Activated gamma-delta T cell treated with Interleukin-2 at 50 U/mL for 16 hours (primary cell): ENCODE data around the gene PKP2.
"Not testable (repeated sequence)": the region's sequence is repeated elsewhere in the genome, so short reads cannot be mapped to it uniquely, and the experiment has no call there.

ENCODE experiments used
- DNase-seq: peaks from one replicate; pipeline ENCODE4 v3.0.0-alpha.2; 2020

Gene PKP2

DNA sequence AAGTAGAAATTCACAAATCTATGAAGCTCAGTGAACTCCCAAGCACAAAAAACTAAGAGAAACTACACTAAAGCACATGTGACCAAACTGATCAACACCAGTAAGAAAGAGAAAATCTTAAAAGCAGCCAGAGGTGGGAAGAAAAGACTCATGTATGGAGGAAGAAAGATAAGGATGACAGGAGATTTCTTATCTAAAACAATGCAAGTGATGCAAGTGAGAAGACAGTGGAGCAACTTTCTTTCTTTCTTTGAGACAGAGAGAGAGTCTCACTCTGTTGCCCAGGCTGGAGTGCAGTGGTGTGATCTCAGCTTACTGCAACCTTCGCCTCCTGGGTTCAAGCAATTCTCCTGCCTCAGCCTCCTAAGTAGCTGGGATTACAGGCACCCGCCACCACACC lies 34.9 kb downstream of the PKP2 start:
- DNase-seq = not testable (repeated sequence)

DNA sequence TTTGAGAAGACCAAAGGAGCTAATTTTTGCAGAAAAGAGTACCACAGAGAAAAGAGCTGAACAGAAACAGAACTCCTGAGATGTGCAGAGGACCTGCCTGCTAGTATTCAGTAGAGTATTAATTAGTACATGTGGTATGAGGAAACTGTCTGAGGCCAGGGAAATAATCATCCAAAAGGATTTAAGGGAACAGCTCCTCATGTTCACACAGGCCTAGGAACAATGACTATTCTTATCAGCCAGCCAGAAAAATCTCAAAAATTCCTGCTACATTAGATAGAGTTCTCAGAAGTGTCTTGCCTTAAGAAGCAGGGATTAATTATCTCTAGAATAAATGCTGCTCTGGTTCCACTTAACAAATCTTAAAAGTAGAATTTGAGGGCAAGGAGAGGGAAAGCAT lies 36.4 kb downstream of the PKP2 start:
- no peak for DNase-seq

DNA sequence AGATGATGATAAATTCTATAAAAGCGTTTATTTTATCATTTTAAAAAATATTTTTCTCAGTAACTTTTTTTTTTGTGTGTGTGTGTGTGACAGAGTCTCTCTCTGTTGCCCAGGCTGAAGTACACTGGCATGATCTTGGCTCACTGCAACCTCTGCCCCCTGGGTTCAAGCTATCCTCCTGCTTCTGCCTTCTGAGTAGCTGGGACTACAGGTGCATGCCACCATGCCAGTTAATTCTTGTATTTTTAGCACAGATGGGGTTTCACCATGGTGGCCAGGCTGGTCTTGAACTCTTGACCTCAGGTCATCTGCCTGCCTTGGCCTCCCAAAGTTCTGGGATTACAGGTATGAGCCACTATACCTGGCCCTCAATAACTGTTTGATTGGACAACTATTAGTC lies 37.2 kb downstream of the PKP2 start:
- DNase-seq = no peak

- DNase-seq = no peak
These were observed 41.9 kb downstream of the PKP2 start for GRCh38 chr12:32854716-32855115.

- DNase-seq = no peak
These were observed 42.5 kb downstream of the PKP2 start for GRCh38 chr12:32854097-32854496.

DNA sequence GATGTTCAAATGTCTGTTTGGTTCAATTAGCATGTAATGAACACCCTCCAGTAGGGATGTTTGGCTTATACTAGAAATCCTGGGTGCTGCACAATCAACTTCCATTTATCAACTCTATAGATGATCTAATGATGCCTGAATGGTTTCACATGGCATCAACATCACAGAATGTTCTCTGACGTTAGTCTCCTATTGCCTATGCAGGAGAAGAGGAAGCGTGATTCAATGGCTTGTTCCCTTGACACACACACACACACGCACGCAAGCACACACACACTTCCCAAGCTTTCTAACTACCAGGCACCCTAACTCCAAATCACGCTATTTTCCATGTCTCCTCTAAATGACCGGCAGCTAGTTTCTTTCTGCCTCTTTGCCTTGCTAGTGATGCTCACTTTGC lies 49.3 kb downstream of the PKP2 start:
- DNase-seq = no peak

DNA sequence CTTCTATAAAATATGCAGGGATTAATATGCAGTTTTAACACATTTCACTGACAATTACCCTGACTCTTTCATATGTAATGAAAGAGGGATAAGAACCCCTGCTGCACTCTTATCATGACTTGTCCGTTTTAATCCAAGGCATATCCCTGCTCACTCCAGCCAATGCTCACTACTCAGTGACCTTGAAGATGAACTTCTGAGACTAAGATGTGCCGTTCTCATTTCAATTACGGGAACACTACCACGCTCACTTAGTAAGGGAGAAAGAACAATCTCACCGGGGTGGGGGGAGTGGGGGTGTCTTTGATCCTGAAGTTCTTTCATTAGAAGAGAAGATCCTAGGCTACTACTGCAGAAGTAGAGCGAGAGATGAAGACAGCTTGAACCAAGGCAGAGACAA lies 50.5 kb downstream of the PKP2 start:
- no peak for DNase-seq

- no peak for DNase-seq
These were observed 53.0 kb downstream of the PKP2 start for GRCh38 chr12:32843528-32844095.

DNA sequence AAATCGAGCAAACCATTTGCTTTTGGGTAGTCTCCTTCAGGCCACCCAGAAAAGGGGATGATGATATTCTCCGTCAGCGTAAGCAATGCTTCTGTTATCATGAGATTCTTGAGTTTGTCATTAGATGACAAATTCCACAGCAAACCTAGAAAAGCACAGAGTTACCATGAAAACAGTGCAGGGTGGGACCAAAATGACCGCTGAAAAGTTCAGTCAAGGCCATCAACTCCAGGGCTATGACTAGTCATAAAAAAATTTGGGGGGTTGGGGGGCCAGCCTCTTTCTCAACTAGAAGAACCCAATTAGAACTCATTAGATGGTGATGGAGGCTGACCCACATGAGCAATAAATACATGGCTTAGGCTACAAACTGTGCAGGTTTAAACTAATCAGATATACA lies 55.5 kb downstream of the PKP2 start:
- no peak for DNase-seq

GRCh38 chr12:32839828-32840227 lies 56.7 kb downstream of the PKP2 start:
- no peak for DNase-seq

GRCh38 chr12:32837974-32838373 lies 58.6 kb downstream of the PKP2 start:
- DNase-seq = no peak

DNA sequence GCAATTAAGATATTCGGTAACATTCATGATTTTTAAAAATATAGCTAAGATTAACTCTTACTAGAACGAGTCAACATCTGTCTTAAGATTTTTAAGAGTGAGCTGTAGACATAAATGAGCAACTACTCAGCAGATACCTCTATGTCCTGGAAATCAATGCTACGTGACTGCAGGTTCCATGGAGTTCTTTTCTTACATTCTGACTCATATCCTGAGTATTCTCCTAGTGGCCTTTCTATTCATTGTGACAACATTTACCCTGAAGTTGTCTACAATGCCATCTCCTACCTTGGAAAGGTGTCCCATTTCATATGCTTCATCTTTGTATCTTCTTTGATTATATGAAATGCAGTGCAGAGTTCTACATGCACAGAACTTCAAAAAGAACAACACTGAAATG lies 59.9 kb downstream of the PKP2 start:
- no peak for DNase-seq

DNA sequence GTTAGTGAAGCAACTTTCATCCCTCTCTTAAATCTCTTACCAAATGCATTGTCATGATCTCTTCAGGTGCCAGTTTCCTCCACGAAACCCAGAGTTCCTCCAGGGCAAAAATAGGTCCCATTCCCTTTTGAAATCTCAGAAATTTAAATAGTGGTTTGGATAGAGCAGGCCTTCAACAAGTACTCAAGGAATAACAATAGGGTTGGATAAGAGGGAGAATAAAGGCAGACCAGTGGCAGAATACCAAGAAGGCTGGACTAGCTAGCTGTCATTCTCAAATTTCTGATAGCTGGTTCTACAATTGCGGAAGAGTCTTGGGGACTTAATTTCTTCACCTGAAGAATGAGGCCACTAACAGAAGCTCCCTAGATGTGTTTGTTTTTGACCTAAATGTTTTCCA lies 62.5 kb downstream of the PKP2 start:
- DNase-seq = no peak

GRCh38 chr12:32828552-32828951 lies 68.0 kb downstream of the PKP2 start:
- DNase-seq = no peak

GRCh38 chr12:32828120-32828519 lies 68.5 kb downstream of the PKP2 start:
- no peak for DNase-seq

DNA sequence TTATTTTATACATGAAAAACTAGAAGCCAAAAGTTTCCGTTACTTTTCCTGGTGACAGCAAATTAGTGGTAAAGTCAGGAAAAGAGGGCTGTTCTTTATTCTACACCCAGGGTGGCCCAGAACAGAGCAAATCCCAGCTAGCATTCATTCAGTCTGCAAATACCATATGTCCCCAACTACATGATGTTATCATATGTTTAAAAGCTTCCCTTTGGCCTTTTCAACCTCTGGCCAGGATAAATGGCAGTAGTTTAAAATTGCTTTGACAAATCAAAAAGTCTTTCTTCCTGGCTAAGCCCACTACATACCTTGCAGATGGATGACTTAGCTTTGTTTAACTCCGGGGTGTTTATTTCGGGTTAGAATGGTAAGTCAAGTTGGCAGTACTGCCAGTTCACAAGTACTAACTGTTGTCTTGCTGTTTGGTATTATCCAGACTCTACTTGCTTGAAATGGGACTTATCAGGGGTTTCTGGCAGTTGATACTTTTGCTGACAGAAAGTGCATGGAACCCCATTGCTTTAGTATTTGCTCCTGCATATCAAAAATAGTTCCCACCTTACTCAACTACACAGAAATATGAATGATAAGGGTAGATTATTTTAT lies 69.7 kb downstream of the PKP2 start:
- no peak for DNase-seq

GRCh38 chr12:32824596-32824995 lies 72.0 kb downstream of the PKP2 start:
- no peak for DNase-seq

GRCh38 chr12:32822344-32822743 lies 74.2 kb downstream of the PKP2 start:
- DNase-seq = no peak

- no peak for DNase-seq
These were observed 74.9 kb downstream of the PKP2 start for GRCh38 chr12:32821710-32822109.

- DNase-seq = no peak
These were observed 75.3 kb downstream of the PKP2 start for GRCh38 chr12:32821293-32821692.

DNA sequence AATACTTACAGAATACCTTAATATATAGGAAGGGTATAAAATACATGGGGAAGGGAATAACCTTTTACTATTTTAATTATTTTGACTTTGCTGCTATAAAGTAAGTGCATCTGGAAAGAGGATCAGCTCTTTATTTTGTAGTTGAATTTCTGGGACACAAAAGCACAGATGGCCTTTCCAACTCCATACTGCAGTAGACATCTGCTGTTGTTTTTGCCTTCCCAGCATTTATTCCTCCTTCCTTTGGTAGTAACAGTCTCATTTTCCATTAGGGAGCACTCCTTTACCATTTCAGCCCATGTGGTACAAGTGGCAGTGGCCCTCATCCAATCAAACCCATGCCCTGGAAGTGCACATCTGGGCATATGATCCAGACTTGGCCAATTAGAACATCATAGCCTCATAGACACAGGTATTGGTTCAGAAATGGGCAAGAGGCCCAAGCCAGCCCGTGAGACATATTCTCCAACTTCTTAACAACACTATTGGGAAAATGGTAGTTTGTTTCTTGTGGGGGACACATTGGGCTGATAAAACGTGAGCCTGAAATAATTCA lies 76.1 kb downstream of the PKP2 start:
- DNase-seq = no peak

- DNase-seq = no peak
These were observed 77.2 kb downstream of the PKP2 start for GRCh38 chr12:32819424-32819823.

- no peak for DNase-seq
These were observed 84.7 kb downstream of the PKP2 start for GRCh38 chr12:32811686-32812392.

GRCh38 chr12:32809846-32810245 lies 86.7 kb downstream of the PKP2 start:
- no peak for DNase-seq
